NCI-H1436 (cell line): Measurements from ENCODE around the gene SCAANT1.

Experiments
- DNase-seq: peaks from one replicate; lab custom pipeline; 2025; lab: John Stamatoyannopoulos, UW

The SCAANT1 gene

GRCh38 chr3:63934041-63934866 lies 22.1 kb upstream of the SCAANT1 start:
- DNase-seq: no peak

GRCh38 chr3:63933459-63933858 lies 21.3 kb upstream of the SCAANT1 start:
- DNase-seq: no peak

- DNase-seq: no peak
These were observed 20.5 kb upstream of the SCAANT1 start for GRCh38 chr3:63932509-63933212.

GRCh38 chr3:63931290-63931689 lies 19.1 kb upstream of the SCAANT1 start:
- no peak for DNase-seq

GRCh38 chr3:63927422-63928280 lies 15.5 kb upstream of the SCAANT1 start:
- no peak for DNase-seq

- no peak for DNase-seq
These were observed 14.1 kb upstream of the SCAANT1 start for GRCh38 chr3:63926309-63926708.

GRCh38 chr3:63922491-63923199 lies 10.5 kb upstream of the SCAANT1 start:
- no peak for DNase-seq

- DNase-seq: no peak
These were observed 9.7 kb upstream of the SCAANT1 start for GRCh38 chr3:63921741-63922482.

- DNase-seq: no peak
These were observed 7.8 kb upstream of the SCAANT1 start for GRCh38 chr3:63920001-63920400.

- DNase-seq: no peak
These were observed 6.1 kb upstream of the SCAANT1 start for GRCh38 chr3:63918321-63918720.

GRCh38 chr3:63914312-63914711 lies 2.1 kb upstream of the SCAANT1 start:
- no peak for DNase-seq

GRCh38 chr3:63912768-63913588 lies 795 bp upstream of the SCAANT1 start:
- DNase-seq: no peak

- DNase-seq: no peak
These were observed 692 bp downstream of the SCAANT1 start for GRCh38 chr3:63911509-63911872.

- DNase-seq: no peak
These were observed 1.3 kb downstream of the SCAANT1 start for GRCh38 chr3:63910891-63911290.

GRCh38 chr3:63910001-63910400 lies 2.2 kb downstream of the SCAANT1 start:
- DNase-seq: no peak

GRCh38 chr3:63909431-63909830 lies 2.8 kb downstream of the SCAANT1 start:
- DNase-seq: no peak

- DNase-seq: no peak
These were observed 3.4 kb downstream of the SCAANT1 start for GRCh38 chr3:63908776-63909175.

GRCh38 chr3:63908081-63908736 lies 4.0 kb downstream of the SCAANT1 start:
- no peak for DNase-seq

- DNase-seq: no peak
These were observed 6.2 kb downstream of the SCAANT1 start for GRCh38 chr3:63905731-63906620.
